Measurements from ENCODE around the gene FUOM. TPM values are rescaled to one million over a fixed set of nuclear protein-coding genes. Genes with fewer than 3 reads are reported as not detected.
A peak's percentile ranks its signal among the peaks of the same experiment; 100 is the strongest.

Gene FUOM
- total RNA-seq, 2 donors from 2014 or later: 6.3 to 9.1 TPM

DNA sequence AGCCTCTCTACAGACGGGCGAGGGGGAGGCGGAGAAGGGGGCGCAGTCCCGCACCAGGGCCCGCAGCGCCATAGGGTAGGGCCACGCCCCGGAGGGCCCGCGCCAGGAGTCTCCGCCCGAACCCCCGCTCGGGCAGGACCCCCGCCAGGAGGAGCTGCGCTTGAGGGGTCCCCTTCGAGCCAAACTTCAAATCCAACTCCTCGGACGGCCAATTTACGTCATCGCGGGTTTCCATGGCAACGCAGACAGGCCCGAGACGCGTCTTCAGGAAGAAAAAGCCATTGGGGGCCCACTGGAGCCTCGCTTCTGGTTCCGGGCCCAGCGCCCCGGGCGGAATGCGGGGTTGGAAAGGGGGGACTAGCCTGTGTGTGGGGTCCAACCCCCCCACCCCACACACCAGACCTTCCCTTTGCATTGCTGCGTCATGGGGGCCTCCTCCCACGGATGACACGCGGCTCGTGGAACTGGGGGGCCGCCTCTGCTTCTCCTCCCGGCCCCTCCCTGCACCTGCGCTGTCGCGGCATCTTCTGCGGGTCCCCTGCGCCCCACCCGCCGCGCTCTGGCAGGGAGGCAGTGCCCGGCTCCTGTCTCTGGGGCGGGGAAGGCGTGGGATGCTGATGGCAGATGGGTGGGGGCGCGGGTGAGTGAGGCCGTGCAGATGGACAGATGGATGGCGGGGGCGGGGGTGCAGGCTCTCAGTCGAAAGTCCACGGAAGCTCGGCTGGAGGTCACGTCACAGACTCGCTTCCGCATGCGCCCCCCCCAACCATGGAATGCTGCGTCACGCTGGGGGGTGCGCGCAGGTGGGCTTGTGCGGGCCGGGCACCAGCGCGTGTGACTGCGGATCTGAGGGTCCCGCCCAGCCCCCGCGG lies 22.3 kb downstream of the FUOM start:
- peak; percentile 58 for ATAC-seq
- peak overlapping the region; percentile 93 for H3K27ac Mint-ChIP-seq

DNA sequence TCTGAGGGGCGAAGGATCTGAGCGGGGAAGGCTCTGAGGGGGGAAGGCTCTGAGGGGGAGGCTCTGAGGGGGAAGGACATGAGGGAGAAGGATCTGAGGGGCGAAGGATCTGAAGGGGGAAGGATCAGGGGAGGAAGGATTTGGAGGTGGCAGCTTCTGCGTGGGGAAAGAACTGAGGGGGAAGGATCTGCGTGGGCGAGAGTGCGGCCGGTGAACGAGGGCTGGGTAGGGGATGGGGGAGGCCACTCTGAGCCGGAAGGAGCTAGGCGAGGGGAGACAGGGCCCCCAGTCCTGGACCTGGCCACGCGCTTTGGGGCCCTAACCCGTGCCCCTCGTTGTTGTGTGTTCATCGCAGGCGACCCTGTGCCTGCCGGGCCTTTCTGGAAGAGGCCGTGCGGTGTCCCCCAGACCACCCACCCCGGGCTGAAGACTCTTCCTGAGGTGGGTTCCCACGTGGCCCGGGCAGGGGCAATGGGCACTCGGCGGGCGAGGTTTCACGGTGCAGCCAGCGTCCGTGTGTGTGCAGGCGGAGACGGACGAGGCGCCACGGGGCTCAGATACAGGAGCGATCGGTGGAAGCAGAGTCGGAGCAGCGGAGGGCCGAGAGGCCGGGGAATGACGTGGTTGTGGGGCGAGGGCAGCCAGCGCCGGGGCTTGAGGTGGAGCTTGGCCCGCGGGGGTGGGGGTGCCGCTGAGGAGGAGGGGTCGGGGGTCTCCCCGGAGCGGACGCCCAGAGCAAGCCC lies 23.1 kb downstream of the FUOM start:
- Mint-ChIP-seq H3K4me3 (peak overlapping the region; percentile 84), H3K27ac (peak overlapping the region; percentile 93), H3K36me3 (ENCODE audit: low read depth) (no peaks in the 10 kb centered on the region), H3K4me1 (peaks cover 9% of the 10 kb centered on the region), H3K27me3 (peaks cover 3% of the 10 kb centered on the region)
- H3K9me3 ChIP-seq (ENCODE audit: control insufficient read depth, low read length, poor library complexity, severe bottlenecking): no peaks in the 10 kb centered on the region
- peak; percentile 16 for ATAC-seq
- DNase-seq: no peak

More for the DNA sequence above, 22.3 kb downstream of the FUOM start:
- Mint-ChIP-seq H3K27me3 (no peaks in the 10 kb centered on the region), H3K4me1 (peaks cover 6% of the 10 kb centered on the region), H3K36me3 (ENCODE audit: low read depth) (no peaks in the 10 kb centered on the region), H3K4me3 (peak overlapping the region; percentile 84)
- H3K9me3 ChIP-seq (ENCODE audit: control insufficient read depth, low read length, poor library complexity, severe bottlenecking): no peaks in the 10 kb centered on the region
- peak; percentile 69 to 82 (median 76) for DNase-seq

DNA sequence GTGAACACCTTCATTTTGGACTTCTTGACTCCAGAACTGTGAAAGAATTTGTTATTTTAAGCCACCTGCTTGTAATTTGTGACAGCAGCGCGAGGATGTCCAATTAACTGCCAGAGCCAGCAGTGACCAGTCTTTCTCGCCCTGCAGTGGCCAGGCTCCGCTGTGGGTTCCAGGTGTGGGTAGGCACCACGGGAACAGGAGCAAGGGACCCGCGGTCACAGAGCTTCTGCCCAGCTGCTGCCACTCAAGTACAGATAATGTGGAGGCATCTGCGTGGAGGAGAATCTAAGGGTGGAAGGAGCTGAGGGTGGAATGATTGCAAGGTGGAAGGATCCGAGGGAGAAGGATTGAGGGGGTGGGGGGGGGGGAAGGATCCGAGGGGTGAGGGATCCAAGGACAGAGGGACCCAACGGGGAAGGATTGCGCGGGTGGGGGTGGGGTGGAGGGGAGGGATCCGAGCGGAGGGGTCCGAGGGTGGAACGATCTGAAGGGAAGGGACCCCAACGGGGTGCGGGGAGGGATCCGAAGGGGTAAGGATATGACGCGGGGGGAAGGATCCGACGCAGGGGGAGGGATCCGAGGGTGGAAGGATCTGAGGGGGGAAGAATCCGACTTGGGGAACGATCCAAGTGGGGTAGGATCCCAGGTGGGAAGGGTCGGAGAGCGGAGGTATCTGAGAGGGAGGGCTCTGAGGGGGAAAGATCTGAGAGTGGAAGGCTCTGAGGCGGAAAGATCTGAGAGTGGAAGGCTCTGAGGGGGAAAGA lies 24.7 kb downstream of the FUOM start:
- H3K4me3 Mint-ChIP-seq: no peak overlapping the region
- ATAC-seq (no peak), DNase-seq (no peak)
- H3K27ac Mint-ChIP-seq: no peak overlapping the region
- H3K4me1 Mint-ChIP-seq: peaks cover 11% of the 10 kb centered on the region
- H3K27me3 Mint-ChIP-seq: peaks cover 17% of the 10 kb centered on the region
- no peaks in the 10 kb centered on the region for H3K9me3 ChIP-seq (ENCODE audit: control insufficient read depth, low read length, poor library complexity, severe bottlenecking)
- H3K36me3 Mint-ChIP-seq (ENCODE audit: low read depth): no peaks in the 10 kb centered on the region

DNA sequence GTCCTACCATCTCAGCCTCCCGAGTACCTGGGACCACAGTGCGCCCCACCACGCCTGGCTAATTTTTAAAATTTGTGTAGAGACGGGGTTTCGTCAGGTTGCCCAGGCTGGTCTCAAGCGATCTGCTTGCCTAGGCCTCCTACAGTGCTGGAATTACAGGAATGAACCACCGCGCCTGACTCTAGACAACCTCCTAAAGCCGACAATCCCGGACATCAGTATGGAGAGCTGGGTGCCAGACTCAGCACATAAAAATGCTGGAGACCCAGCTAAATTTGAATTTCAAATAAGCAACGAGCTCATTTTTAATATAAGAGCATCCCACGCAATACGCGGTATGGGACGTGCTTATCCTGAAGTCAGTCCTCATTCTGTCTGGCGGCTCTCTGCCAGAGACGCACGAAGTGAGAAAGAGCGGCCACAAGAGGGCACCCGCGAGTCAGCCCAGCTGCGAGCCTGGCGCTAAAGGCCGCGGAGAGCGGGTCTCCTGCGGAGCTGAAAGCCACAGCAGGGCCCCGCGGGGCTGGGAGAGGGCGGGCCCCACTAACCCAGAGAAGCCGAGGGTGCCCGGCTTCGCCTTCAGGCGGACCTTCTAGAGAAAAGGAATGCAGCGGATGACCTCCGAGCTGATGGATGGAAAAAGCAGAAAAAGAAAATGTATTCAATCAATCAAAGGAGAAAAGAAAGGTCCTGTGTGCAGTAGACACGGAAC lies 28.2 kb downstream of the FUOM start:
- H3K36me3 Mint-ChIP-seq (ENCODE audit: low read depth): peaks cover 2% of the 10 kb centered on the region
- no peak overlapping the region for H3K27ac Mint-ChIP-seq
- H3K4me1 Mint-ChIP-seq: peaks cover 17% of the 10 kb centered on the region
- peaks cover 38% of the 10 kb centered on the region for H3K27me3 Mint-ChIP-seq
- DNase-seq: peak; percentile 79 to 87 (median 86)
- H3K9me3 ChIP-seq (ENCODE audit: control insufficient read depth, low read length, poor library complexity, severe bottlenecking): no peaks in the 10 kb centered on the region
- ATAC-seq: peak; percentile 90
- peak overlapping the region; percentile 58 for H3K4me3 Mint-ChIP-seq

DNA sequence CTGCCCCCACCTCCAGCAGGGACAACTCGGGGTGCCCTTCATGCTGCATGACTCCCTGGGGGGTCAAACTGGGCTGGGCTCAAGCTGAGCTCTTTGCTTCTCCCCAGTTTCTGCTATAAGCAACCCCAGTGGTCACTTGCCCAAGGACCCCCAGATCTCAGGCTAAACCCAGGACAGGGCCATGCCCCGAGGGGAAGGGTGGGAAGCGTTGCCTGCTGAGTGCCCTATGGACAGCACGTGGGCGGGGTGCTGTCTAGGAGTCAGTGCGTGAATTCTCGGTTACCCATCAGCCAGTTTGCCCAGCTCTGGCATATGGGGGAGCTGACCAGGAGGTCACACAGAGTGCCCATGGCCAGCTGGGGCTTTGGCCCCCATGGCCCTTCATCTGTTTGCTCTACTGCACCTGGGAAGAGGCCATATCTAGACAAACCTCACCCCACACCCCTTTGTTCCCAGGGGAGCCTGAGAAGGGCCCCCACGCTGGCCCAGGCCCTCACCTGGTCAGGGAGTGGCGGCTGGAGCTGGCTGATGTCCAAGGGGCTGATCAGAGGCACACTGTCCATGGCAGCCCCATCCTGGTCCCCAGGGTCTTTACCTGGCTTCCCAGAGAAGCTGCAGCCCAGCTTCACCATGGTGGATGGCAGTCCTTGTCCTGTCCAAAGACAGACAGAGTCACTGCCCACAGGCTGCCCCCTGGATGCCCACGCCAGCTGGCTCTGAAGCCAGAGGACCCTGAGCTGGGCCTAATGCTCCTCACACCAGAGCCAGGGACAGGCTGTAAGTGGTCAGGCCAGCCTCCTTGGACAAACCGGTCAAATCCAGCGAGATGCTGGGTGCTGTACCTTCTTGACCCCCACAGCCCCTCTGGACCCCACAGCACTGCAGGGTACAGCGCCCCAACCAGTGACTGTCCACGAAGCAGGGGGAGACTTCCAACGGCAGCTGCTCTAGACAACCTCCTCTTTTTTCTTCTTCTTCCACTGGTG lies 29.2 kb downstream of the FUOM start:
- DNase-seq (no peak), ATAC-seq (no peak)
- H3K36me3 Mint-ChIP-seq (ENCODE audit: low read depth): peaks cover 2% of the 10 kb centered on the region
- H3K27me3 Mint-ChIP-seq: peaks cover 38% of the 10 kb centered on the region
- H3K27ac Mint-ChIP-seq: no peak overlapping the region
- H3K4me3 Mint-ChIP-seq: no peak overlapping the region
- no peaks in the 10 kb centered on the region for H3K9me3 ChIP-seq (ENCODE audit: control insufficient read depth, low read length, poor library complexity, severe bottlenecking)
- H3K4me1 Mint-ChIP-seq: peaks cover 17% of the 10 kb centered on the region

DNA sequence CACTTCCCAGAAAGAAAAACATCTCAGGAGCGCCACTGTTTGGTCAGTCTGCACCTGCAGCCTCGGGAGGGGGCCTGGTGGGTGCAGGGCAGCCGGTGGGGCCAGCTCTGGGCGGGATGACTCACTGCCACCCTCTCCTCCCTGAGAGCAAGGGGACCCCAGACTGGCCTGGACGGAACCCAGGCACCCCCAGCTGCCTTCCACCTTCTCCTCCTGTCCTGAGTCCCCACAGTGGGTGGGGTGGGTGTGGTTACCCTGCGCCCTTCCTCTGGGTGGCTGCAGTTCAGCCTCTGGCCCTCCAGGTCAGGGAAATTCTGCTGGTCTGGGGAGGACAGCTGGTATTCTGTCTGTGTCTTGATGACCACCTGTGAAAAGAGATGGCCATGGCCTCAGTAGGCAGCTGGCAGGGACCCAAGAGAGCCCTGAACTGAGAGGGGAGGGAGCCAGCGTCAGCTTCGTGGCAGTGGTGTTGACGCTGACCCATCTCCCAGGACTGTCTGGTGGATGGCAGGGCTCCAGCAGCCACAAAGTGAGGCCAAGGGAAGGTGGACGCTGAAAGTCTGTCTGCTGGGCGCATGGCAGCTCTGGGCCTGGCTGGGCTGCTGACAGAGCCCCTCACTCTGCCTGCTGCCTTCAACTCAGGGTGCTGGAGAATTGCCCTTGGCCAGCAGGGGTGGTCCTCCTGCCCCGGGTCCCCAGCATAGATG lies 30.0 kb downstream of the FUOM start:
- Mint-ChIP-seq H3K36me3 (ENCODE audit: low read depth) (peaks cover 2% of the 10 kb centered on the region), H3K27me3 (peaks cover 38% of the 10 kb centered on the region), H3K27ac (no peak overlapping the region), H3K4me1 (peaks cover 17% of the 10 kb centered on the region), H3K4me3 (no peak overlapping the region)
- DNase-seq: no peak
- no peak for ATAC-seq
- no peaks in the 10 kb centered on the region for H3K9me3 ChIP-seq (ENCODE audit: control insufficient read depth, low read length, poor library complexity, severe bottlenecking)

DNA sequence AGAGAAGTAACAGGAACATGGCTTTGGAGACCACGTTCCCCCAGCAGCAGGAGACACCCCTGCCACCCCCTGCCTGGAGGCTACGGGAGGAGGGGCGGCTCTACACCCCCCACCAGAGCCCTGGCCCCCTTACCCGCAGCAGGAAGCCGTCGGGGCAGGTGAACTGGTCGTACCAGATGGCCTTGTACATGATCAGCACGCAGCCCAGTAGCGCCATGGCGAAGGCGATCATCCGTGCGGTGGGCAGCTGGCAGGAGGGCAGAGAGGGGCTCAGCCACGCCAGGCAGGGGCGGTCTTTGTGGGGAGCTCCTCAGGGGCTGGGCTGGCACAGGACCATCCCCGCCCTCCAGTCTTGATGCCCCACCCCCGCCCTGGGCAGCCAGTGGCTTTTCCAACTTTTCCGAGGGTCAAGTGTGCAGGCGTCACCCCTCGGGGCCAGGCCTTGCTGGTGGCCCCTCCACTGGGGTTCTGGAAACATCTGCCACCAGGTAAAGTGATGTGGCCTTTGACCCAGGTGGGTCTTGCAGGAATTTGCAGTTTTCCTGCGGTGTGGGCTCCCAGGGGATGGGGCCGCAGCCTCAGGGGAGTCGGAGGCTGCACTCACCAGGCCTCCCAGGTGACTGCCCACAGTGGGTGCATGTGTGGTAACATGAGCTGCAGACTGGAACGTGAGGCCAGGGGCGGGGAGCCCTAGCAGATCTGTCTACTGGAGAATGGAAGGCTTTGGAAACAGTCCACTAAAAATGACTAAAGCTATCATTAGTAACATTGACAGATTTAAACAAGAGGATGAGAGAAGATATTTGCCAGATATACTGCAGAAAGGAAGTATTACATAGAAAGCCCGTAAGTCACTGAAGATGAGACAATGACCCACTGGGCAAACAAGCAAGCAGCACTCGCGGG lies 30.8 kb downstream of the FUOM start:
- Mint-ChIP-seq H3K4me1 (peaks cover 15% of the 10 kb centered on the region), H3K36me3 (ENCODE audit: low read depth) (peaks cover 2% of the 10 kb centered on the region), H3K27ac (no peak overlapping the region), H3K4me3 (no peak overlapping the region), H3K27me3 (peaks cover 38% of the 10 kb centered on the region)
- no peaks in the 10 kb centered on the region for H3K9me3 ChIP-seq (ENCODE audit: control insufficient read depth, low read length, poor library complexity, severe bottlenecking)
- no peak for ATAC-seq
- DNase-seq: no peak

DNA sequence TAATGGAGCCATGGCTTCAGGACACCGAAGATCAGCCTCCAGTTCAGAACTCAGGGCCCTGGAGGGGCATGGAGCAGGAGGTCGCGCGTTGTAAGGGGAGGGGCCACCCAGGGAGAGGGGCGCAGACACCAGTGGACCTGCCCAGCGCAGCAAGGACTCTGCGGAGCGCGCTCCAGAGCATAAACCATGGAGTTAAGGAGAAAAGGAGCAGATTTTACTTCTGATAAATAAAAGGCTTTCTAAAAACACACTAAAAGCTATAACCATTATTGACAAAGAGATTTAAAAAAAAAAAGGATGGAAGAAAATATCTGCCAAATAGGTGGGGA lies 31.6 kb downstream of the FUOM start:
- Mint-ChIP-seq H3K4me3 (peak overlapping the region; percentile 28), H3K27ac (no peak overlapping the region), H3K4me1 (peaks cover 13% of the 10 kb centered on the region), H3K36me3 (ENCODE audit: low read depth) (peaks cover 2% of the 10 kb centered on the region), H3K27me3 (peaks cover 38% of the 10 kb centered on the region)
- DNase-seq (no peak), ATAC-seq (no peak)
- H3K9me3 ChIP-seq (ENCODE audit: control insufficient read depth, low read length, poor library complexity, severe bottlenecking): no peaks in the 10 kb centered on the region

DNA sequence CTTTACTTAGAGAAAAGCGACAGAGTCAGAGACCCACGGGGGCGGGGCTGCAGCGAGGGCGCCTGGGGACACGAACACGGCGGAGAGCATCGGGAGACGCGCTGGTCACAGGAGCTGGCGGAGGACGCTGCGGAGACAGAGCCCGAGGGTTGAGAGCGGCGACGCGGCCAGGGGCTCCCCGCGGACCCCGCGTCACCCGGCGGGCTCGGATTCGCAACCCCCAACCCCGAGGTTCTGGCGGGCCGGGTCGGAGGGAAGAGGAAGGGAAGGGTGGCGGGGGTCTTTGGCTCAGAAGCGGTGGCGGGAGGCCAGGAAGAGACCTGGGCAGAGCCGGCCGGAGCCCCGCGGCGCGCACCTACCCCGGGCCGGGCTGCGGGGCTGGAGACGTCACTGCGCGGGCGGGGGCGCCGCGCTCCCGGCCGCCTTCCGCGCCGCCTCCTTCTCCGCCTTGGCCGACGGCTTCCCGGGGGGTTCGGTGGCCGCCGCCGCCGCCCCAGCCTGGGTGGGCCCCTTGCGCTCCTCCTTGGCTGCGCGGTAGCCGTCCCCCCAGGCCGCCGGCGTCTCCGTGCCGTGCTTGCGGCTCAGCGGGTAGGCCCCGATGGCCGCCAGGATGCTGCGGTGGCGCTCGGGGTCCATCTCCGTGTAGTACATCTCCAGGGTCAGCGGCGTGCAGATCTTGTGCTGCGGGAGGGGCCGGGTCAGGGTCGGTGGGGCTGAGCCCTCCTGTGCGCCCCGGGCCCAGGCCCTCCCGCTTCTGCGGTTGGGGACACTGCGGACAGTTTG lies 32.2 kb downstream of the FUOM start:
- no peak overlapping the region for H3K27ac Mint-ChIP-seq
- peaks cover 38% of the 10 kb centered on the region for H3K27me3 Mint-ChIP-seq

DNA sequence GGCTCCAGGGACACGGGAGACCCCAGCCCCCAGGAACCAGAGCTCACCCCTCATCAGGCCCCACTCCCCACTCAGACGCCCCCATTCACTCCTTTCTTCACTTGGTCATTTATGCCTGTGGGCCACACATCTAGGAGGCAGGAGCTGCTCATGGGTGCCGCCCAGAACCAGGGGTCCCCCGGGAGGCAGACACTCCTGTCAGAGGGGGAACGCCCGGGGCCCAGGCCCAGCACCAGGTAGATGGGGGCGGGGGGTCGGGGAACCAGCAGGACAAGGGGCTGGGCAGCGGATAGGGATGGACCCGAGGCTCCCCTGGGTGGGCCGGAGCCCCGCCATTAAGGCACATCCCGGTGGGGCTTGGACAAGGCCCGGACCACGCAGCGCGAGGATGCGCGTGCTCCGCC lies 33.0 kb downstream of the FUOM start:
- ATAC-seq (no peak), DNase-seq (no peak)
- Mint-ChIP-seq H3K27me3 (peaks cover 37% of the 10 kb centered on the region), H3K27ac (no peak overlapping the region), H3K4me1 (peaks cover 11% of the 10 kb centered on the region), H3K4me3 (peak overlapping the region; percentile 89), H3K36me3 (ENCODE audit: low read depth) (peaks cover 5% of the 10 kb centered on the region)
- H3K9me3 ChIP-seq (ENCODE audit: control insufficient read depth, low read length, poor library complexity, severe bottlenecking): no peaks in the 10 kb centered on the region

More for the DNA sequence above, 32.2 kb downstream of the FUOM start:
- no peak for DNase-seq
- no peak for ATAC-seq
- Mint-ChIP-seq H3K4me3 (peak overlapping the region; percentile 89), H3K36me3 (ENCODE audit: low read depth) (peaks cover 2% of the 10 kb centered on the region), H3K4me1 (peaks cover 13% of the 10 kb centered on the region)
- H3K9me3 ChIP-seq (ENCODE audit: control insufficient read depth, low read length, poor library complexity, severe bottlenecking): no peaks in the 10 kb centered on the region

Measured in T-helper 17 cell (primary cell).